Measurements from ENCODE around the gene VWA7. TPM values are rescaled to one million over a fixed set of nuclear protein-coding genes. Genes with fewer than 3 reads are reported as not detected.
"Not testable (repeated sequence)": the region's sequence is repeated elsewhere in the genome, so short reads cannot be mapped to it uniquely, and the experiment has no call there.

The VWA7 gene
- total RNA-seq, 1 donor from 2014 or later = not detected

GRCh38 chr6:31805939-31806469 lies 28.9 kb upstream of the VWA7 start:
- DNase-seq (ENCODE audit: low read depth) = no peak

DNA sequence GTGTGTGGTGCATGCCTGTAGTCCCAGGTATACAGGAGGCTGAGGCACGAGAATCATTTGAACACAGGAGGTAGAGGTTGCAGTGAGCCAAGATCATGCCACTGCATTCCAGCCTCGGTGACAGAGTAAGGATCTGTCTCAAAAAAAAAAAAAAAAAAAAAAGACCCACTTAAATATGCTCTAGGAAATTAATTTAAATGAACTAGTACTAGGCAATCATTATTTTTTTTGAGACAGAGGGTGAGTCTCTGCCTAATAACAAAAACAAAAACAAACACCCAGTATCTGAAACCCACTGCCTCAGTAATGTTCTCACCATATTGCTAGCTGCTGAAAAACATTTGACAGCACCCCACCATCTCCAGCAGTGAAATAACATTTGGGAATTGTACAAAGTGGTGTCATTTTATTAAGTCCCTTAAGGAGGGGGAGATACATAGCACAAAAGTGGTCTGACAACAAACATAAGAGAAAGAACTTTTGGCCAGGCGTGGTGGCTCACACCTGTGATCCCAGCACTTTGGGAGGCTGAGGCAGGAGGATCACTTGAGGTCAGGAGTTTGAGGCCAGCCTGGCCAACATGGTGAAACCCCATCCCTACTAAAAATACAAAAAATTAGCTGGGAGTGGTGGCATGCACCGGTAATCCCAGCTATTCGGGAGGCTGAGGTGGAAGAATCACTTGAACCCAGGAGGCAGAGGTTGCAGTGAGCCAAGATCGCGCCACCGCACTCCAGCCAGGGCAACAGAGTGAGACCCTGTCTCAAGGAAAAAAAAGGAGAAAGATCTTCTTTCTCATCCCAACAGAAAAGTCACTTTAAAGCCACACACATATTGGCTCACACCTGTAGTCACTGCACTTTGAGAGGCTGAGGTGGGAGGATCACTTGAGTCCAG lies 24.2 kb upstream of the VWA7 start:
- not testable (repeated sequence) for DNase-seq (ENCODE audit: low read depth)

- DNase-seq (ENCODE audit: low read depth) = no peak
These were observed 22.7 kb upstream of the VWA7 start for GRCh38 chr6:31799781-31800180.

- DNase-seq (ENCODE audit: low read depth) = no peak
These were observed 20.5 kb upstream of the VWA7 start for GRCh38 chr6:31797588-31797987.

DNA sequence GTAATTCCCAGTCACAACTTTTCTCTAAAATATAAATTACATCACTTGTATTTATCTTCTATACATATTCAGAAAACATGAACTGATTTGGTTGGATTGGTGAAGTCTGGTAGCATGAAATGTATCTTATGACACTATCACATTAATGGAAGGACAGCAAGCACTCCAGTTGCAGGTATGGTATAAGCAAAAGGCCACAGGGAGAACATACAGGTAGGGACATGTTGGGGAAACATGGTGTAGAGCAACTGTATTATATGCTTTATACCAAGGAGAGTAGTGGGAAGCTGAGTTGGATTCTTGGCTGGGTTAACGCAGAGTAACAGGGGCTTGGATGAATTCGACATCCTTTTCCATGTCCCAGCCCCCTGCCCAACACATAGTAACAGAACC lies 19.9 kb upstream of the VWA7 start:
- no peak for DNase-seq (ENCODE audit: low read depth)

GRCh38 chr6:31795616-31796298 lies 18.6 kb upstream of the VWA7 start, which contains the start of gene VARS1:
TSS of gene VARS1 (minus strand) at chr6:31795752. CDS start at chr6:31795217, 535 bp downstream.
- DNase-seq (ENCODE audit: low read depth) = peak; percentile 87

- DNase-seq (ENCODE audit: low read depth) = peak; percentile 33
These were observed 17.9 kb upstream of the VWA7 start for GRCh38 chr6:31794866-31795615.

- peak; percentile 25 for DNase-seq (ENCODE audit: low read depth)
These were observed 17.3 kb upstream of the VWA7 start for GRCh38 chr6:31794294-31794865.

- DNase-seq (ENCODE audit: low read depth) = not testable (repeated sequence)
These were observed 16.8 kb upstream of the VWA7 start for GRCh38 chr6:31793927-31794245.

DNA sequence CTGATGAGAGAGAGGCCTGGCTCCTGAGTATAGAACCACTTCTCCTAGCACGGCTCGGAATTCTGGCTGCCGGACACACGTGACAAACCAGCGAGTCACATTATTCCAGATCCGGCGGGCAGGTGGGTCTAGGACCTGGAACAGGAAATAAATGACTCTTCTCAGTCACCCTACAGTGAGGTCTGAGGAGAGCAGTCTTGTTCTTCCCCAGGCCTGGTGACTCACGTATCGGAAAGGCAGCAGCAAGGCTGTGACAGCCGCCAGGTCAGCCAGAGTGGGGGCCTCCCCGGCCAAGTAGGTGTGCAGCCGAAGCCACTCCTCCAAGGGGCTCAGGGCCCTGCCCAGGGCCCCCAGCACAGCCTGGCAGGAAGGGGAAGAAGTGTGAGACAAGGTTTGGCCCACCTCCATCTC lies 15.6 kb upstream of the VWA7 start:
- no peak for DNase-seq (ENCODE audit: low read depth)

DNA sequence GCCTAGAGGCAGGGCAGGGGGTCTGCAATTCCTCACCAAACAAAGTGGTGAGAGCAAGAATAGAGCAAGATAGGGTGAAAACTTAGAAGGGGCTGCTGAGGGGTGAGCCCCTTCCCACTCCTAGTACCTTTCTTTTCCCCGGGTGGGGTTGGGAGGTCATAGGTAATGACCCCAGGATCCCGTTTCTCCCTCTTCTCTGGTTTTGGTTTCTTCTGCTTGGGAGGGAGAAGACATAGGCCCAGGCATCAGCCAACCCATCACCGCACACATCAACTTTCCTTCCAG lies 14.9 kb upstream of the VWA7 start:
- DNase-seq (ENCODE audit: low read depth) = no peak

GRCh38 chr6:31791324-31792089 lies 14.4 kb upstream of the VWA7 start:
- peak; percentile 61 for DNase-seq (ENCODE audit: low read depth)

DNA sequence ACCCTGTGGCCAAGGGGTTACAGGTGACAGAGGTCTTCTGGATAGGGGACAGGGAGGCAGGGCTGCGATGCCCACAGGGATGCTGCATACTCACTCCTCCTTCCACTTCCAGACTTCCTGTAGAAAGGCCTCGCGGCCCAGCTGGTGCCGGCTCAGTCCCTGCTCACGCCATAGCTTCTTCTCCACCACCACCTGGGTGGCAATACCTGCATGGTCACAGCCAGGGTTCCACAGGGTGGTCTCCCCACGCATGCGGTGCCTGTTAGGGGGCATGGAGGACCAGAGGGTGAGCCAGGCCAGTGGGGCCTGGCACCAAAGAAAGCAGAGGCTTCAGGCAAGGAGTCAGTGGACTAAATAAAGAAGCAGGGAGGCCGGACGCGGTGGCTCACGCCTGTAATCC lies 8.3 kb upstream of the VWA7 start:
- DNase-seq (ENCODE audit: low read depth) = no peak

DNA sequence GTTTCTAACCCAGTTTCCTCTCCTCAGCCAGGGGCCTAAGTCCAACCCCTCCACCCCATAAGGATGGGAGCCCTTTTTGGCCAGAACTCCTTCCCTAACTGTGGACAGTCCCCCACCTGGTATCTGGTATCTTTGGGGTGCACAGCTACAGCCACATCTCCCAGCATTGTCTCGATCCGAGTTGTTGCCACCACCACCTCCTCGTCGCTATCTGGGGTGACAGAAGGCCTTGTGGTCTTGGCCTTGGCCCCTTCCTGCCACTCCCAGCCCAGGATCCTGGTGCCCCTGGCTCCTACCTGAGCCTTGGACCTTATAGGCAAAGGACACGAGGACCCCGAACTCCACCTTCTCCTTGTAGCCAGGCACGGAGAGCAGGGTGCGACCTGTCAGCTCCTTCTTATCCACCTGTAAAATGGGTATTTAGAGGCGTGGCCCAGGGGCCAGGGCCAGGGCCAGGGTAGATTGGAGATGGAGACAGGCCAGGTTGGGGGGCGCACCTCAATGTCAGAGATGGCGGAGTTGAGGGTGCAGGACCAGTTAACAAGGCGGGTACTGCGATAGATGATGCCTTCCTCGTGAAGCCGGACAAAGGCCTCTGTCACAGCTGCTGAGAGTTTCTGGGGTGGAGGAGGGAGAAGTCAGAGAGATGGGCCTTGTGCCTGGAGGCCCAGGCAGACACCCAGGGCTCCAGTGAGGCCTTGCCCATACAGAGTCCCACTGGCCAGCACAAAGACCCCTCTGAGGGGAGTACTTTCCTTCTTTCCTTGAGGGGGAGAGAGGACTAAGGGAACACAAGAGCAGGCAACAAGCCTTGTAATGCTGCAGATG lies 7.2 kb upstream of the VWA7 start:
- DNase-seq (ENCODE audit: low read depth) = no peak

- DNase-seq (ENCODE audit: low read depth) = no peak
These were observed 5.2 kb upstream of the VWA7 start for GRCh38 chr6:31782126-31782855.

GRCh38 chr6:31781244-31782125 lies 4.4 kb upstream of the VWA7 start:
- no peak for DNase-seq (ENCODE audit: low read depth)

- no peak for DNase-seq (ENCODE audit: low read depth)
These were observed 3.5 kb upstream of the VWA7 start for GRCh38 chr6:31780507-31781243.
